Suprapubic skin (tissue), 4 donors: ENCODE results near the gene TSC22D4. TPM values are rescaled to one million over a fixed set of nuclear protein-coding genes. Genes with fewer than 3 reads are reported as not detected.

Experiments used
- DNase-seq, 2 donors: peaks; one replicate each; pipeline ENCODE4 v3.0.0-alpha.2; 2019; ENCODE audit warnings: low spot score in 2 of 2
- H3K27ac ChIP-seq: fragments of 200-600 bp; sonication (generic); one replicate; pipeline ENCODE4 v1.5.1; 2019
- H3K27me3 ChIP-seq: fragments of 200-600 bp; sonication (generic); one replicate; pipeline ENCODE4 v1.5.1; 2019
- H3K36me3 ChIP-seq: fragments of 200-600 bp; sonication (generic); one replicate; pipeline ENCODE4 v1.5.1; 2019
- H3K4me1 ChIP-seq: fragments of 200-600 bp; sonication (generic); one replicate; pipeline ENCODE4 v1.5.1; 2019
- H3K4me3 ChIP-seq: fragments of 200-600 bp; sonication (generic); one replicate; pipeline ENCODE4 v1.5.1; 2019; ENCODE audit warnings: mild to moderate bottlenecking
- H3K9me3 ChIP-seq: fragments of 200-600 bp; sonication (generic); one replicate; pipeline ENCODE4 v1.5.1; 2019
- CTCF ChIP-seq, 2 donors: fragments of 200-600 bp in 1 of 2; fragments of 450-650 bp in 1 of 2; sonication (generic) in 1 of 2; IDR thresholded peaks; one replicate each; pipeline ENCODE4 v1.5.1; 2016 to 2019; ENCODE audit warnings: antibody characterized with exemption in 2 of 2, mild to moderate bottlenecking in 1 of 2, moderate library complexity in 1 of 2
- EP300 ChIP-seq: sonication (generic); formaldehyde crosslinking; IDR thresholded peaks from one replicate; pipeline ENCODE4 v1.6.1; 2017; ENCODE audit warnings: antibody characterized with exemption
- POLR2A ChIP-seq, 2 donors: fragments of 450-650 bp; IDR thresholded peaks; one replicate each; pipeline ENCODE4 v1.6.1; 2017; ENCODE audit warnings: antibody characterized with exemption in 2 of 2, mild to moderate bottlenecking in 2 of 2, moderate library complexity in 2 of 2
- POLR2AphosphoS5 ChIP-seq, 3 donors: sonication (generic); formaldehyde crosslinking; IDR thresholded peaks; one replicate each; pipeline ENCODE4 v1.6.1; 2017; ENCODE audit warnings: antibody characterized with exemption in 3 of 3
- WGBS: methylation state at CpG from one replicate; pipeline ENCODE4 v1.1.5; 2018; 5-methylcytosine and 5-hydroxymethylcytosine counted together
- total RNA-seq, 4 donors: library from RNA; depleted of rRNA; stranded (reverse); fragments of >200 nt; gene quantifications; one replicate each; pipeline ENCODE4 v1.1.0, GENCODE V29; 2016

Gene TSC22D4
- total RNA-seq, 4 donors from 2014 or later: 52.7 to 67.2 (median 57.3) TPM

- Histone ChIP-seq H3K27ac (no peak overlapping the region), H3K4me3 (no peak overlapping the region), H3K4me1 (peaks cover 23% of the 10 kb centered on the region), H3K9me3 (no peaks in the 10 kb centered on the region), H3K36me3 (peaks cover 15% of the 10 kb centered on the region), H3K27me3 (no peaks in the 10 kb centered on the region)
- no peak for DNase-seq
- 56% methylated on average over 2 of the region's 2 CpGs for WGBS
- TF ChIP-seq EP300 (no peak), POLR2A (IDR thresholded peaks at IDR 0.05) (no peak), CTCF (IDR thresholded peaks at IDR 0.05) (no peak), POLR2AphosphoS5 (IDR thresholded peaks at IDR 0.05) (no peak)
Observed at GRCh38 chr7:100438172-100438571, 40.8 kb downstream of the TSC22D4 start.

GRCh38 chr7:100437150-100438100 is 41.6 kb downstream of the TSC22D4 start:
- no peak overlapping the region for H3K27ac ChIP-seq
- H3K4me3 ChIP-seq: peak overlapping the region; percentile 63
- no peaks in the 10 kb centered on the region for H3K9me3 ChIP-seq
- TF ChIP-seq CTCF (IDR thresholded peaks at IDR 0.05) (no peak), EP300 (no peak), POLR2AphosphoS5 (IDR thresholded peaks at IDR 0.05) (no peak), POLR2A (IDR thresholded peaks at IDR 0.05) (no peak)
- DNase-seq: peak; percentile 45 to 68
- no peaks in the 10 kb centered on the region for H3K27me3 ChIP-seq
- H3K4me1 ChIP-seq: peaks cover 30% of the 10 kb centered on the region
- H3K36me3 ChIP-seq: peaks cover 19% of the 10 kb centered on the region
- WGBS: 85% methylated on average over 28 of the region's 28 CpGs

GRCh38 chr7:100435401-100436304 is 43.4 kb downstream of the TSC22D4 start:
- H3K27me3 ChIP-seq: no peaks in the 10 kb centered on the region
- peak in 1 of 2 donors; percentile 74 for DNase-seq
- peak overlapping the region; percentile 63 for H3K4me3 ChIP-seq
- no peaks in the 10 kb centered on the region for H3K9me3 ChIP-seq
- 5% methylated on average over 18 of the region's 81 CpGs for WGBS
- peak overlapping the region; percentile 94 for H3K27ac ChIP-seq
- TF ChIP-seq POLR2A (IDR thresholded peaks at IDR 0.05) (no peak), EP300 (no peak), POLR2AphosphoS5 (IDR thresholded peaks at IDR 0.05) (peak in 1 of 3 donors; percentile 6)
- H3K36me3 ChIP-seq: peaks cover 19% of the 10 kb centered on the region
- H3K4me1 ChIP-seq: peaks cover 47% of the 10 kb centered on the region

GRCh38 chr7:100434297-100435144 is 44.5 kb downstream of the TSC22D4 start:
- H3K4me1 ChIP-seq: peaks cover 54% of the 10 kb centered on the region
- H3K27ac ChIP-seq: peak overlapping the region; percentile 94
- H3K36me3 ChIP-seq: peaks cover 19% of the 10 kb centered on the region
- peak overlapping the region; percentile 63 for H3K4me3 ChIP-seq
- no peaks in the 10 kb centered on the region for H3K9me3 ChIP-seq
- DNase-seq: peak in 1 of 2 donors; percentile 45
- WGBS: 79% methylated on average over 22 of the region's 22 CpGs
- H3K27me3 ChIP-seq: no peaks in the 10 kb centered on the region
- no peak for TF ChIP-seq EP300
- TF ChIP-seq POLR2A (IDR thresholded peaks at IDR 0.05): no peak
- TF ChIP-seq POLR2AphosphoS5 (IDR thresholded peaks at IDR 0.05): no peak
- TF ChIP-seq CTCF (IDR thresholded peaks at IDR 0.05): no peak
